HEK293 (cell line): Measurements from ENCODE around the gene HOXD11.

ENCODE experiments used
- CTCF ChIA-PET: fragments of 350-600 bp; formaldehyde crosslinking; extraction: SDS; loops from one replicate; lab custom pipeline; 2021; ENCODE audit warnings: antibody characterized with exemption; lab: Yijun Ruan, JAX
- POLR2A ChIA-PET: fragments of 300-600 bp; formaldehyde crosslinking; extraction: SDS; loops from one replicate; lab custom pipeline; 2020; ENCODE audit warnings: antibody characterized with exemption, inconsistent platforms; lab: Yijun Ruan, JAX
- H3K27ac ChIP-seq: fragments of 200-500 bp; sonication (Bioruptor generic); 2 replicates; pipeline ENCODE4 v1.5.1; 2014; ENCODE audit warnings: low read depth, low read length, control low read depth, inconsistent platforms; ENCODE audit errors: extremely low read depth
- H3K36me3 ChIP-seq, 2 experiments: fragments of 200-500 bp in 1 of 2; sonication (Bioruptor generic) in 1 of 2; 1 replicate in 1 of 2; 2 replicates in 1 of 2; pipeline ENCODE4 v1.5.1; 2014 to 2017; ENCODE audit warnings: inconsistent platforms in 2 of 2, low read length in 2 of 2; ENCODE audit not compliant: control insufficient read depth in 2 of 2, insufficient read depth in 1 of 2
- H3K4me1 ChIP-seq: fragments of 200-500 bp; sonication (Bioruptor generic); 2 replicates; pipeline ENCODE4 v1.5.1; 2014; ENCODE audit warnings: mild to moderate bottlenecking, low read length, inconsistent platforms; ENCODE audit not compliant: control insufficient read depth, insufficient read depth
- H3K4me3 ChIP-seq: 2 replicates; pipeline ENCODE4 v1.5.1; 2011; ENCODE audit warnings: low read depth, mild to moderate bottlenecking, control low read depth, low read length, moderate library complexity
- H3K9me3 ChIP-seq: fragments of 200-500 bp; sonication (Bioruptor generic); 2 replicates; pipeline ENCODE4 v1.5.1; 2014; ENCODE audit warnings: low read depth, low read length, inconsistent platforms; ENCODE audit not compliant: control insufficient read depth, insufficient read depth
- GLIS2 ChIP-seq: fragments of 450-650 bp; formaldehyde crosslinking; IDR thresholded peaks from 2 replicates; pipeline ENCODE4 v1.5.1; 2016; ENCODE audit warnings: missing biosample characterization, missing genetic modification characterization
- KLF8 ChIP-seq: fragments of 450-650 bp; formaldehyde crosslinking; IDR thresholded peaks from 2 replicates; pipeline ENCODE4 v1.5.1; 2016; ENCODE audit warnings: missing biosample characterization, missing genetic modification characterization
- KLF9 ChIP-seq: fragments of 450-650 bp; formaldehyde crosslinking; IDR thresholded peaks from 2 replicates; pipeline ENCODE4 v1.5.1; 2016; ENCODE audit warnings: missing biosample characterization, missing genetic modification characterization, low read depth
- SP2 ChIP-seq: fragments of 450-650 bp; formaldehyde crosslinking; IDR thresholded peaks from 2 replicates; pipeline ENCODE4 v1.5.1; 2016; ENCODE audit warnings: missing biosample characterization, missing genetic modification characterization
- SP7 ChIP-seq: fragments of 450-650 bp; formaldehyde crosslinking; IDR thresholded peaks from 2 replicates; pipeline ENCODE4 v1.5.1; 2016; ENCODE audit warnings: missing biosample characterization, missing genetic modification characterization
- ZBTB8A ChIP-seq: fragments of 450-650 bp; formaldehyde crosslinking; IDR thresholded peaks from 2 replicates; pipeline ENCODE4 v1.5.1; 2016; ENCODE audit warnings: missing biosample characterization, missing genetic modification characterization
- ZEB2 ChIP-seq: fragments of 450-650 bp; formaldehyde crosslinking; IDR thresholded peaks from 2 replicates; pipeline ENCODE4 v1.5.1; 2016; ENCODE audit warnings: missing biosample characterization, missing genetic modification characterization
- ZFHX2 ChIP-seq: fragments of 450-650 bp; formaldehyde crosslinking; conservative IDR thresholded peaks from 2 replicates; pipeline ENCODE4 v1.5.1; 2016; ENCODE audit warnings: missing biosample characterization, missing genetic modification characterization
- ZNF121 ChIP-seq: fragments of 450-650 bp; formaldehyde crosslinking; IDR thresholded peaks from 2 replicates; pipeline ENCODE4 v1.5.1; 2016; ENCODE audit warnings: missing biosample characterization, missing genetic modification characterization
- ZNF324 ChIP-seq: fragments of 450-650 bp; formaldehyde crosslinking; IDR thresholded peaks from 2 replicates; pipeline ENCODE4 v1.5.1; 2016; ENCODE audit warnings: missing biosample characterization, missing genetic modification characterization
- ZNF341 ChIP-seq: fragments of 450-650 bp; formaldehyde crosslinking; IDR thresholded peaks from 2 replicates; pipeline ENCODE4; 2016; ENCODE audit warnings: low read depth, missing biosample characterization, missing genetic modification characterization
- ZNF366 ChIP-seq: fragments of 450-650 bp; formaldehyde crosslinking; conservative IDR thresholded peaks from 2 replicates; pipeline ENCODE4 v1.5.1; 2016; ENCODE audit warnings: missing biosample characterization, missing genetic modification characterization
- ZNF510 ChIP-seq: fragments of 450-650 bp; formaldehyde crosslinking; IDR thresholded peaks from 2 replicates; pipeline ENCODE4 v1.5.1; 2018; ENCODE audit warnings: mild to moderate bottlenecking, missing genetic modification characterization, missing biosample characterization; ENCODE audit not compliant: insufficient replicate concordance
- ZNF544 ChIP-seq: fragments of 450-650 bp; formaldehyde crosslinking; IDR thresholded peaks from 2 replicates; pipeline ENCODE4 v1.5.0; 2017; ENCODE audit warnings: missing biosample characterization, missing genetic modification characterization
- ZNF777 ChIP-seq: fragments of 450-650 bp; formaldehyde crosslinking; IDR thresholded peaks from 2 replicates; pipeline ENCODE4 v1.5.1; 2017; ENCODE audit warnings: missing biosample characterization, missing genetic modification characterization, borderline replicate concordance
- TF ChIP-seq, protein P1 (sequence below): fragments of 450-650 bp; formaldehyde crosslinking; IDR thresholded peaks from 2 replicates; pipeline ENCODE4 v1.5.0; 2017; ENCODE audit warnings: missing biosample characterization, missing genetic modification characterization, borderline replicate concordance
- TF ChIP-seq, protein P2 (sequence below): fragments of 450-650 bp; formaldehyde crosslinking; IDR thresholded peaks from 2 replicates; pipeline ENCODE4 v1.5.1; 2017; ENCODE audit warnings: missing biosample characterization, missing genetic modification characterization
- TF ChIP-seq, protein P3 (sequence below): fragments of 450-650 bp; formaldehyde crosslinking; IDR thresholded peaks from 2 replicates; pipeline ENCODE4 v1.5.1; 2017; ENCODE audit warnings: missing biosample characterization, missing genetic modification characterization
- TF ChIP-seq, protein P4 (sequence below): fragments of 450-650 bp; IDR thresholded peaks from 2 replicates; pipeline ENCODE4 v1.5.1; 2018; ENCODE audit warnings: missing biosample characterization, missing genetic modification characterization
- TF ChIP-seq, protein P5 (sequence below): fragments of 450-650 bp; formaldehyde crosslinking; IDR thresholded peaks from 2 replicates; pipeline ENCODE4 v1.5.1; 2016; ENCODE audit warnings: missing biosample characterization, missing genetic modification characterization
- TF ChIP-seq, protein P6 (sequence below): fragments of 450-650 bp; formaldehyde crosslinking; IDR thresholded peaks from 2 replicates; pipeline ENCODE4 v1.5.1; 2016; ENCODE audit warnings: missing biosample characterization, missing genetic modification characterization

HOXD11 gene

DNA sequence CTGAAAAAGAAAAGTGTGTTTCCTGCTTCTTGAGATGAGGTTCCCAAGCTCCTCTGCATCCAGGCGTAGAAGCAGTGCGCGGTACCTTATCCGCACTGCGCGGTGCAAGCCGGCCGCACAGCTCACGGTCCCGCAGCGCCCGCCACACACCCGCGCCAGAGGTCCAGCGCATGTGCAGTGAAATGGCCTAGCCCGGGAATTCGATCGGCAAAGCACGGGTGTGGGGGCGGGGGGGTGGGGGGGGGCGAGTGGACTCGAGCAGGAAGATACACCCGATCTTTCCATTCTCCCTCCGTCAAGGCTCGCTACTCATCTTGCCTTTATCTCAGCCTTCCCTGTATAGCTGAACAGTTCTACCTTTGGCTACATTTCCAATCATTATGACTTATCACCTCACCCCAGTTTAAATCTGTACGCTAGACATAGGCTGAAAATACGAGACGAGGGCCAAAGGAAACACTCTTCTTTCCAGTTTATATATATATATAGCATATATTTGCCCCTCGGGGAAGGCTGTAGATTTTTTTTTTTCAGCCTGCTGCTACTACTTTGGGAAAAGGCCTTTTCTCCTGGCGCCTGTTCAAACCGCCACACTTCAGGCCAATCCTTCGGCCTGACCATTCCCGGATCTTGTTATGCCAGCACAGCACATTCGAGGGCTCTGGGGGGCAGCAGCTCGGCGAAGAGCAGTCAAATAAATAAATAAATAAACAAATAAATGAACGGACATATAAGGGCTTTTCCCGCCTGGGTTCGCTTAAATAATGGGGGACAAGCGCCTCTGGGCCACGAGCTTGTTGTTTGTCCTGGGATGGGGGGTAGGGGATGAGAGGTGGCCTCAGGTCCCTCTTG, 32.8 kb downstream of the HOXD11 start (continued):
- TF ChIP-seq, protein P1, sequence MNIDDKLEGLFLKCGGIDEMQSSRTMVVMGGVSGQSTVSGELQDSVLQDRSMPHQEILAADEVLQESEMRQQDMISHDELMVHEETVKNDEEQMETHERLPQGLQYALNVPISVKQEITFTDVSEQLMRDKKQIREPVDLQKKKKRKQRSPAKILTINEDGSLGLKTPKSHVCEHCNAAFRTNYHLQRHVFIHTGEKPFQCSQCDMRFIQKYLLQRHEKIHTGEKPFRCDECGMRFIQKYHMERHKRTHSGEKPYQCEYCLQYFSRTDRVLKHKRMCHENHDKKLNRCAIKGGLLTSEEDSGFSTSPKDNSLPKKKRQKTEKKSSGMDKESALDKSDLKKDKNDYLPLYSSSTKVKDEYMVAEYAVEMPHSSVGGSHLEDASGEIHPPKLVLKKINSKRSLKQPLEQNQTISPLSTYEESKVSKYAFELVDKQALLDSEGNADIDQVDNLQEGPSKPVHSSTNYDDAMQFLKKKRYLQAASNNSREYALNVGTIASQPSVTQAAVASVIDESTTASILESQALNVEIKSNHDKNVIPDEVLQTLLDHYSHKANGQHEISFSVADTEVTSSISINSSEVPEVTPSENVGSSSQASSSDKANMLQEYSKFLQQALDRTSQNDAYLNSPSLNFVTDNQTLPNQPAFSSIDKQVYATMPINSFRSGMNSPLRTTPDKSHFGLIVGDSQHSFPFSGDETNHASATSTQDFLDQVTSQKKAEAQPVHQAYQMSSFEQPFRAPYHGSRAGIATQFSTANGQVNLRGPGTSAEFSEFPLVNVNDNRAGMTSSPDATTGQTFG: no peak
- no peak for TF ChIP-seq ZNF510 (tag by site-specific recombination)

DNA sequence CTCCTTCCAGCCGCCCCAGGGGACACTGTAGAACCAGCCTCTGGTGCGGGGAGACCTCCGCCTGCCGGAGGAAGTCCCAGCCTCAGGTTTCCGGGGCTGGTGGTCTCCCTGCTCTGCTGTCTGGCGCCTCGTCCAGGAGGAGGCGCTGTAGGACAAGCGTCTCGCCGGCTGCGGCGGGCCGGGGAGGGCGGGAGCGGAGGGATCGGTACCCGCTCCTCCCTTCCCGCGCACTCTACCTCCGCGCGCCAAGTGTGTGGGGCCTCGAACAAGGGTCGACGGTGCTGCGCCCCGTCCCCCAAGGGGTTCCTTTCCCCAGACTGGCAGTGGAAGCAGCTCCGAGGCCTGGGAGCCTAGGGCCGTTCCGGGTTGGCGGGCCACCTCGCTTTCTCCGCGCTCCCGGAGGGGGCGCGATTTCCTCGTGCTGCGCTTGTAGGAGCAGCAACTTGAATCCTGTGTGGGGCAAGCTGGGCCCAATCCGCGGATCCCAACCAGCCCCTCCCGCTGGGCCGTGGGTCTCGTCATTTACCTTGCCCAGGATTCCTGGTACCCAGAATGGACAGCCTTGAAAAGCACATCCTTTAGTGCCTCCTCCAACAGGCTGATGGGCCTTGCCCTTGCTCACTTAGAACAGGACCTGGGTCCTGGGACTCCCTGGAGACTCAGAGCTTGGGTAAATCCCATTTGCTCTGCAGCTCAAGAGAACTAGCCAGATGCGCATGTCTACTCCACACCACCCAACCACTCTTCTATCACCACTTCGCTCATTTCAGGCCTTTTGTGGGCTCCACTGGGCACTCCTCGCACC, 33.6 kb downstream of the HOXD11 start:
- ChIA-PET POLR2A (interaction anchor here (0.9 to 1.5 kb wide), 5 partner anchors 9 to 422 kb away, joined by 3 to 6 read pairs (median 4); partner anchors contain the start of gene MTX2), CTCF (interaction anchor here (0.5 to 7.5 kb wide), 71 partner anchors 9 to 1760 kb away, joined by 3 to 104 read pairs (median 4); partner anchors contain the start of genes HOXD4 and MTX2)
- Histone ChIP-seq H3K36me3 (no peaks in the 10 kb centered on the region), H3K4me3 (peak overlapping the region; percentile 55), H3K27ac (peak overlapping the region; percentile 60; the same call in 1 of the 2 replicates), H3K4me1 (peaks cover 8% of the 10 kb centered on the region; the same call in 1 of the 2 replicates), H3K9me3 (no peaks in the 10 kb centered on the region)
- TF ChIP-seq ZNF121 (tag by site-specific recombination) (peak; percentile 54; the same call in 1 of the 2 replicates), ZFHX2 (no peak), GLIS2 (tag by site-specific recombination) (peak; percentile 40), ZNF366 (tag by site-specific recombination) (peak; percentile 63), KLF9 (tag by site-specific recombination) (peak; percentile 37; the same call in 1 of the 2 replicates), SP2 (tag by site-specific recombination) (peak; percentile 38), ZBTB8A (tag by site-specific recombination) (0 out of 2 replicates have a peak, but pooled peaks have one; percentile 14), ZEB2 (peak; percentile 68; the same call in 1 of the 2 replicates), ZNF324 (0 out of 2 replicates have a peak, but pooled peaks have one; percentile 33), ZNF341 (0 out of 2 replicates have a peak, but pooled peaks have one; percentile 18), ZNF544 (tag by site-specific recombination) (no peak), KLF8 (tag by site-specific recombination) (peak; percentile 51; the same call in 1 of the 2 replicates), ZNF777 (tag by site-specific recombination) (no peak), SP7 (tag by site-specific recombination) (peak; percentile 53)
- TF ChIP-seq, protein P2, sequence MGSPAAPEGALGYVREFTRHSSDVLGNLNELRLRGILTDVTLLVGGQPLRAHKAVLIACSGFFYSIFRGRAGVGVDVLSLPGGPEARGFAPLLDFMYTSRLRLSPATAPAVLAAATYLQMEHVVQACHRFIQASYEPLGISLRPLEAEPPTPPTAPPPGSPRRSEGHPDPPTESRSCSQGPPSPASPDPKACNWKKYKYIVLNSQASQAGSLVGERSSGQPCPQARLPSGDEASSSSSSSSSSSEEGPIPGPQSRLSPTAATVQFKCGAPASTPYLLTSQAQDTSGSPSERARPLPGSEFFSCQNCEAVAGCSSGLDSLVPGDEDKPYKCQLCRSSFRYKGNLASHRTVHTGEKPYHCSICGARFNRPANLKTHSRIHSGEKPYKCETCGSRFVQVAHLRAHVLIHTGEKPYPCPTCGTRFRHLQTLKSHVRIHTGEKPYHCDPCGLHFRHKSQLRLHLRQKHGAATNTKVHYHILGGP (tag by site-specific recombination): no peak
- TF ChIP-seq, protein P3, sequence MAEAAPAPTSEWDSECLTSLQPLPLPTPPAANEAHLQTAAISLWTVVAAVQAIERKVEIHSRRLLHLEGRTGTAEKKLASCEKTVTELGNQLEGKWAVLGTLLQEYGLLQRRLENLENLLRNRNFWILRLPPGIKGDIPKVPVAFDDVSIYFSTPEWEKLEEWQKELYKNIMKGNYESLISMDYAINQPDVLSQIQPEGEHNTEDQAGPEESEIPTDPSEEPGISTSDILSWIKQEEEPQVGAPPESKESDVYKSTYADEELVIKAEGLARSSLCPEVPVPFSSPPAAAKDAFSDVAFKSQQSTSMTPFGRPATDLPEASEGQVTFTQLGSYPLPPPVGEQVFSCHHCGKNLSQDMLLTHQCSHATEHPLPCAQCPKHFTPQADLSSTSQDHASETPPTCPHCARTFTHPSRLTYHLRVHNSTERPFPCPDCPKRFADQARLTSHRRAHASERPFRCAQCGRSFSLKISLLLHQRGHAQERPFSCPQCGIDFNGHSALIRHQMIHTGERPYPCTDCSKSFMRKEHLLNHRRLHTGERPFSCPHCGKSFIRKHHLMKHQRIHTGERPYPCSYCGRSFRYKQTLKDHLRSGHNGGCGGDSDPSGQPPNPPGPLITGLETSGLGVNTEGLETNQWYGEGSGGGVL (tag by site-specific recombination): peak; percentile 49
- TF ChIP-seq, protein P4, sequence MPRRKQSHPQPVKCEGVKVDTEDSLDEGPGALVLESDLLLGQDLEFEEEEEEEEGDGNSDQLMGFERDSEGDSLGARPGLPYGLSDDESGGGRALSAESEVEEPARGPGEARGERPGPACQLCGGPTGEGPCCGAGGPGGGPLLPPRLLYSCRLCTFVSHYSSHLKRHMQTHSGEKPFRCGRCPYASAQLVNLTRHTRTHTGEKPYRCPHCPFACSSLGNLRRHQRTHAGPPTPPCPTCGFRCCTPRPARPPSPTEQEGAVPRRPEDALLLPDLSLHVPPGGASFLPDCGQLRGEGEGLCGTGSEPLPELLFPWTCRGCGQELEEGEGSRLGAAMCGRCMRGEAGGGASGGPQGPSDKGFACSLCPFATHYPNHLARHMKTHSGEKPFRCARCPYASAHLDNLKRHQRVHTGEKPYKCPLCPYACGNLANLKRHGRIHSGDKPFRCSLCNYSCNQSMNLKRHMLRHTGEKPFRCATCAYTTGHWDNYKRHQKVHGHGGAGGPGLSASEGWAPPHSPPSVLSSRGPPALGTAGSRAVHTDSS (tag by site-specific recombination): no peak
- TF ChIP-seq, protein P5, sequence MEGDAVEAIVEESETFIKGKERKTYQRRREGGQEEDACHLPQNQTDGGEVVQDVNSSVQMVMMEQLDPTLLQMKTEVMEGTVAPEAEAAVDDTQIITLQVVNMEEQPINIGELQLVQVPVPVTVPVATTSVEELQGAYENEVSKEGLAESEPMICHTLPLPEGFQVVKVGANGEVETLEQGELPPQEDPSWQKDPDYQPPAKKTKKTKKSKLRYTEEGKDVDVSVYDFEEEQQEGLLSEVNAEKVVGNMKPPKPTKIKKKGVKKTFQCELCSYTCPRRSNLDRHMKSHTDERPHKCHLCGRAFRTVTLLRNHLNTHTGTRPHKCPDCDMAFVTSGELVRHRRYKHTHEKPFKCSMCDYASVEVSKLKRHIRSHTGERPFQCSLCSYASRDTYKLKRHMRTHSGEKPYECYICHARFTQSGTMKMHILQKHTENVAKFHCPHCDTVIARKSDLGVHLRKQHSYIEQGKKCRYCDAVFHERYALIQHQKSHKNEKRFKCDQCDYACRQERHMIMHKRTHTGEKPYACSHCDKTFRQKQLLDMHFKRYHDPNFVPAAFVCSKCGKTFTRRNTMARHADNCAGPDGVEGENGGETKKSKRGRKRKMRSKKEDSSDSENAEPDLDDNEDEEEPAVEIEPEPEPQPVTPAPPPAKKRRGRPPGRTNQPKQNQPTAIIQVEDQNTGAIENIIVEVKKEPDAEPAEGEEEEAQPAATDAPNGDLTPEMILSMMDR (tag by site-specific recombination): peak; percentile 97
- TF ChIP-seq, protein P6, sequence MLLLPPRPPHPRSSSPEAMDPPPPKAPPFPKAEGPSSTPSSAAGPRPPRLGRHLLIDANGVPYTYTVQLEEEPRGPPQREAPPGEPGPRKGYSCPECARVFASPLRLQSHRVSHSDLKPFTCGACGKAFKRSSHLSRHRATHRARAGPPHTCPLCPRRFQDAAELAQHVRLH (tag by site-specific recombination): peak; percentile 36; the same call in 1 of the 2 replicates
